SIG-M5 treated with dmso at 0.1 percent for 504 hours (cell line): ENCODE results near the gene DENND2D.
"Not testable (repeated sequence)": the region's sequence is repeated elsewhere in the genome, so short reads cannot be mapped to it uniquely, and the experiment has no call there.

Source experiments
- DNase-seq: peaks from one replicate; lab custom pipeline; 2025; ENCODE audit not compliant: unreplicated experiment; lab: John Stamatoyannopoulos, UW

DENND2D gene

DNA sequence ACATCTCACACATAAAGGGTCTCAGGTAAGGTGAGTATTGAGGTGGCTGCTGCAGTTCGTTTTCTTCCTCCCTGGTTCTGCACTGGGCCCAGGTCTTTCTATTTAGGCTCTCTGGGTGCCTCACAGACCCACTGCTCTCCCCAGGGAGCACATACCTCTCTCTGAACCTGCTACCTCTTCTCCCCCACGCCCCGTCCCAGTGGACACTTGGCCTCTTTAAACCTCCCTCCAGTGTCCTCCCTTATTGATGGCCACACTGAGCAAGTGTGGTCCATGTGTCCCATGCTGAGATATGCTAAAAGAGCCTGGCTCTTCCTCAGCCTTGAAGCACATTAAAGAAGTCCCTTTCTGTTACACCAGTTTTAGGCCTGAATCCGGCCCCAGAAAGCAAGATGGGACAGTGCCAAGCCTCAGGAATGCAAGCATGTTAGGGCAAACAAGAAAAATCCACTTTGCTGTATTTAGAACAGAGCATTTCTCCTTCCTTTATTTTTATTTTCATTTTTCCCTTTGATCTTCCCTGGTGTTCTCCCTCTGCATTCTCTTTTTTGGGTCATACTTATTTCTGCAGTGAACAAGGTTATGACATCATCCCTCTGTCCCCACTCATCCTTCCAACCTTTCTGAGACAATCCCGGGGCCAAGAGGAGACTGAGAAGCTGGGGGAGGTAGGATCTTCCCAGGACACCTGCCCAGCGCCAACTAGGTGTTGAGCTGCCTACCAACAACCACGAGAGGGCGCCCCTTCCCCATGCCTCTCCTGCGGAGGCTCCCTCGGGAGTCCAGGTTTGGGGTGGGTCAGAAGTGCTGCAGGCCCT lies 22.1 kb upstream of the DENND2D start:
- DNase-seq = peak; percentile 56

DNA sequence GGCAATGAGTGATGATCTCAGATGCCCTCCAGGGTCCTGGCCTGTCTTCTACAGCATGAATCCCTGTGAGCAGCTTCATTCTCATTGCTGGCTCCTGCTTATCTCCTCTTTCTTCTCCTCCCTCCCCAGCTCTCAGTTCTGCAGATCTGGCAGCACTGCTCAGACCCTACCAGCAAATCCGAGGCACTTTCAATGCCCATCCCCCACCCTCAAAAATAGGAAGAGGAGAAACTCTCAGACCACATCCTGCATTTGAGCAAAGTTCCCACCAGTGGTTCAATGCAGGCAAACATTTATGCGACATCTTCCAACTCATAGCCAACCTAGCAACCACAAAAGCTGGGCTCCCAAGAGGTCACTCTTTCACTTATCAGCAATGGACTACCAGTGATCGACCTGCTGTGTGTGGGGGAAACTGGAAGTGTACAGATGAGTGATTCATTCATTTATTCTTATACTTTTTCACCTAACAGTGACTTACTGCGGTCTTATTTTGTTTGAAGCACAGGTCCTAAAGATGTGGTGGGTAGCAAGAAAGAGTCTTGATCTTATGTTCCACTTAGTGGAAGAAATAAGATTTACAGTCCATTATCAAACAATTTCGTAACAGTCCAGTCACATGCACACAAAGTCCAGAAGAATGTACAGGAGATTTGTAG lies 21.3 kb upstream of the DENND2D start:
- peak; percentile 94 for DNase-seq

DNA sequence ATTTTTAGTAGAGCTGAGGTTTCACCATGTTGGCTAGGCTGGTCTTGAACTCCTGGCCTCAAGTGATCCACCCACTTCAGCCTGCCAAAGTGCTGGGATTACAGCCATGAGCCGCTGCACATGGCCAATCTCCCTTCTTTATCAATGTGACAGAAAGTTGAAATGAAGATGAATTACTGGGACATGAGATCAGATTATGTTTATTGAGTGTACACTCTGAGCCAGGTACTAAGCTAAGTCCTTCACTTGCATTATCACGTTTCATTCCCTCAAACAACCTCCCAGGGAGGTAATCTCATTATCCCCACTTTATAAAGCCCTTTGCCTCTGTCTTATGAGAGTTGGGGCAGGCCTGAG lies 20.8 kb upstream of the DENND2D start:
- DNase-seq = no peak

DNA sequence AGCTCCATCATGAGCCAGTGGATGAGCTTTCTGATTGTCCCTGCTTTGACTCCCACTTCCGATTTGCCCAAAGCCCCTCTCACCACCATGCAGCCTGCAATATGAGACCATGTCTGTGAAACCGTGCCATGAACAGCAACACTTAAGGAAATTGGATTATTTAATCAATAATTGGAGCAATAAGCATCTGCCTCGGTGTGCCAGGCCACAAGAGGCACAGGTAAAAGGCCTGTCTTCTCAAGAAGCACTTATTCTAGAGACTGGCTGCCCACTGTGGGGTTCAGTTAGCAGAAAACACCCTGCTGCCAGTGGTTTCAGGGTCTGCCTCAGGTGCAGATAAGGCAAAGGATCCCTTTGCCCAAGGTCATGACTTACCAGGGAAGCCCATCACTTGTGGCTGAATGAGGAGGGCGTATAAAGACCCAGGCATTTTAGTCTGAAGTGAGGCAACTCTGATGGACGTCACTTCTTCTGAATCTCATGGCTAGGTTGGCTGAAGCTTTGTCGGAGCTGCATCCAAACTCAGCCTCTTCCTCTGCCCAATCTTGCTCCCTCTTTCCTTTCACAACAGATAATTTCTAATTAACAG lies 19.9 kb upstream of the DENND2D start:
- no peak for DNase-seq

DNA sequence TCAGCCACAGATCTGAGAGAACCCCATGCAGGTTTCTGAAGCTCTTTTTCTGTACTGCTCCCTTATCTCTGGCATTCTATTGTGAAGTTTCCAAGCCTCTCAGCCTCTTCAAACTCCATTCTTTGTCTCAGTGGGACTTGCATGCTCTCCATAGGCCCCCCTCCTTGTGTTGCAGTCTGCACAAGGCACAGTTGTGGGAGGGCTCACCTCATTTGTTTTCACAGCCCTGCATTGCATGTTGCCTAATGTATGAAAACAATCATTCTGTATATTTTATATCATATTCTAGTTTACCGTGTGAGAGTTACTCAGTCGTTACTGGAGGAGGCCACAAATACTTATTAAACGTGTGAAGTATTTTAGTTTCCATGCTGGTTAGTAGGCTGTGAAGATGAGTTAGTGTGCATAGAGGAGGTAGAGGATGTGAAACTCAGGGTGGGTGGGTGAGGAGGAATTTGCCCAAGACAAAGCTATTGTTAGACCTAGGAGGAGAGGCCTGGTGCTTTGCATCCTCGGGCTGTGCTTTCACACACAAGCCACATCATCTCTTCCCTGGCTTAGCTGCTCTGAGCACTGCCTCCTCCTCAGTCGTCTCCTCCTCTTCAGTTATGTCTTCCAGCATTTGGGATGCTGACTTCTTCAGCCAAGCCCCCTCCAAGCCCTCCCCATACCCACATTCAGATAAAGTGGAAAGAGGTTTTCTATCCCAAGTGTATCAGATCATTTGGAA lies 19.3 kb upstream of the DENND2D start:
- peak; percentile 95 for DNase-seq

DNA sequence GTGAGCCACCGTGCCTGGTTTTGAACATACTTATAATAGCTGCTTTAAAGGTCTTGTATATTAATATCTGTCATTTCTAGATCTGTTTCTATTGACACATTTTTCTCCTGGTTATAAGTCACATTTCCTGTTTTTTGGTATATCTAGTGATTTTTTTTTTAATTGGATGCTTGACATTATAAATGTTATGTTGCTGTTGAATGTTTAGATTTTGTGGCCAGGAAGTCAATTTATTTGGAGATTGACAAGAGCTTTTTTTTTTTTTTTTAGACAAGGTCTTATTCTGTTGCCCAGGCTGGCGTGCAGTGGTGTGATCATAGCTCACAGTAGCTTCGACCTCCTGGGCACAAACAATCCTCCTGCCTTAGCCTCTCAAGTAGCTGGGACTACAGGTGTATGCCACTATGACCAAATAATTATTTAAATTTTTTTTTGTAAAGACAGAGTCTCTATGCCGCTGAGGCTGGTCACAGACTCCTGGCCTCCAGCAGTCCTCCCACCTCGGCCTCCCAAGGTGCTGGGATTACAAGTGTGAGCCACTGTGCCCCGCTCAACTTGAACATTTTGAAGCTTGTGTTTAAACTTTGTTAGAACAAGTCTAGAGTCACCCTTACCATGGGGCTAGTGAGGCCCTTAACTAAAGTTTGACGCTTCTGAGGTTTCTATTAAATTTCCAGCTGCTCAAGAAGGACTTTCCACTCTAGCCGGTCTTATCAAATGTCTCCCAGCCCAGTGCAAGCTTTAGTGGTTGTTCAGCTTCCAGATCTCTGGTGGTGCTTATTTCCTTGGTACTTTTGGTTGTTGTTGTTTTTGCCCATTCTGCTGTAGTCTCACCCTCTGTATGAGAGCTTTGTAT lies 18.5 kb upstream of the DENND2D start:
- DNase-seq = no peak

DNA sequence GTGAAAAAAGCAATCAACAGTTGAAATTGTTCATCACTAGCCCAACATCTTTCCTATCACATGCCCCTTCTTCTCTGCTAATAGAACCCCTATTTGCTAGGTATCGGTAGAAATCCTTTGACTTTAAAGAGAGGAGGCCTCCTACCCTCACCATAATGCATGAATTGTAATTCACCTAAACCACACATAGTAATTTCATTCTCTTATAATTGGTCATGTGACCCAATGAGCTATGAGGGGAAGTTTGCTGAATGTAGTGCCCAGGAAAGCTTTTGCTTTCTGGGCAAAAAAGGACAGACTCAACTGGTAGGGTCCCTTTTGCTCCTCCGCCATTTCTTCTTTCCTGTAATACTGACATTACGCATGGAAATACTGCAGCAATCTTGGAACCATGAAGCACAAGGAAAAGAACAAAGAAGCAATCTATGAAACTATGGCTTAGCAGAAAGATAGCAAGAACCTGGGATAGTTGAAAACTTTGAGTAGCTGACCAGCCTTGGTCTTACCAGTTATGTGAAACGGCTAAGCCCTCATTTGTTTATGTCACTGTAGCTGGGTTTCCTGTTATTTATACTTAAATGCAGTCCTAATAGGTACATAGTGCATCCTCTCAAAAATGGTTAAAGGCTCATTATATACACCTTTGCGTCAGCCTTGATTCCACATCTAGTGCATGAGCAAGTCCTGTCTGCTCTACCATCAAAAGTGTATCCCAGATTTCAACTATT lies 16.9 kb upstream of the DENND2D start:
- no peak for DNase-seq

DNA sequence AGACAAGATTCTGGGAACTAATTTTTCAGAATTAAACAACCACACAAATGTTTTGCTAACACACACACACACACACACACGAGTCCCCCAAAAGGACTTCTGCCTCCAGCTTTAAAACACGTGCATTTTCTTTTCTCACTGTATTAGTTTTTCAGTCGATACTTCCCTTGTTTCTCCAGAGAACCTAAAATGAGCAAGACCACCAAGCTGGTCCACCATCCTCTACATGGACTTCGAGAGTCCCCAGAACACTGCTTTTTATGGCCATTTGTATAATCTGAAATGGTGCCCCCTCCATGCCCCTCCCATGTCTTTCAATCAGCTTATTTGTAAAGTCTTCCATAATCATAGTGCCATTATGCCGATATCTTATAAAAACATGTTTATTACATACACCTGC lies 16.3 kb upstream of the DENND2D start:
- DNase-seq = no peak

DNA sequence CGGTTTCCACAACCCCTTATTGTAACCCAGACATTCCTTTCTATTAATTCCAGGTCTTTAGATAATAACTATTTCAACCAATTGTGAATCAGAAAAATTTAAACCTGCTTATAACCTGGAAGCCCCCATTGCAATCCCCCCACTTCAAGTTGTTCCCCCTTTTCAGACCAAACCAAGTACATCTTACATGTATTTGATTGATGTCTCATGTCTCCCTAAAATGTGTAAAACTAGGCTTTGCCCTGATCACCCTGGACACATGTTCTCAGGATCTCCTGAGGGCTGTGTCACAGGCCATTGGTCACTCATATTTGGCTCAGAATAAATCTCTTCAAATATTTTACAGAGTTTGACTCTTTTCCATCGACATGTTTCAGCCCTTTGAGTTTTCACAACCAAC lies 14.8 kb upstream of the DENND2D start:
- not testable (repeated sequence) for DNase-seq

DNA sequence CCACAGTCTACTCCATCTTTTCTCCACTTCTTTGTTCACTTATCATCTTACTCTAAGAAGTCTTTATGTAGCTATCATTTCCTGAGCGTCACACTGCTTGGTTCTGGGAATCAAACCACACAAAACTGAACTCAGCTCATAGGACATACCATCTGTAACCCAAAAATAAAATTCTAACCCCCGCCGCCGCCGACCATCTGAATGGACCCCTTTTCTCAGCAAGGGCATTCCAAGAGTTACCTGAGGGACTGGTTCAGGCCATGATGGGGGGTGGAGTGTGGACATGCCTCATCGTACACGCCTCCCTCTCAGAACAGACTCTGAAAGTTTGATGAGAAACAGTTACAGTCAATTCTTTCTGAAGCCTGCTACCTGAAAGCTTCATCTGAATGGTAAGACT lies 14.4 kb upstream of the DENND2D start:
- no peak for DNase-seq

DNA sequence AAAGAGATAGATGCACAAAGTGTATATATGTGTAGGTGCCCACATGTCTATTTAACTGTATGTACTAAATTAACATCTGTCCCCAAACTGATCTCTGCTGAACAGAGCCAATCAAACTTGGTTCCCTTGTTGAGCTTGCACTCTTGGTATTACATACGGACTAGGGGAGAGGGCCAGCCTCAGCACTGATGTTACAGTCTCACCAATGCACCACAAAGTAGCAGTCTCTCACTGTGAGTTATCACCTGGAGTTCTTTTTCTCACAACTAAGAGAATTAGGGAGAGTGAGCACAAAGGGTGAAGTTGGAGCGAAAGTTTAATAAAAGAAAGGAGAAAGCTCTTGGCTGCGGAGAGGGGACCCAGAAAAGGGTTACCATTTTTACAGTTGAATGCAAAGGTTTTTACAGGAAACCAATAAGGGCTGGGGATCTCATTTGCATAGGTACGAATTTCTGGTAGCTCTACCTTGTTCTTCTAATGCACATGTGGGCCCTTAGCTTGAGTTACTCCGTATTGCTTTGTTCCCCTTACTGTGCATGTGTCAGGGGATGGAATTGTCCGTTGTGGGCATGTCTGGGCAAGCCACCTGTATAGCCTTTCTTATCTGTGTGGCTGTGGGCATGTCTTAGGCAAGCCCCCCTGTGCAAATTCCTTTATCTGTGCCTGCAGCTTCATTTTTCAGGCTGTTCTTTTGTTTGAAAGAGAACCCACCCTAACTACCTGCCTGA lies 13.8 kb upstream of the DENND2D start:
- peak; percentile 77 for DNase-seq

DNA sequence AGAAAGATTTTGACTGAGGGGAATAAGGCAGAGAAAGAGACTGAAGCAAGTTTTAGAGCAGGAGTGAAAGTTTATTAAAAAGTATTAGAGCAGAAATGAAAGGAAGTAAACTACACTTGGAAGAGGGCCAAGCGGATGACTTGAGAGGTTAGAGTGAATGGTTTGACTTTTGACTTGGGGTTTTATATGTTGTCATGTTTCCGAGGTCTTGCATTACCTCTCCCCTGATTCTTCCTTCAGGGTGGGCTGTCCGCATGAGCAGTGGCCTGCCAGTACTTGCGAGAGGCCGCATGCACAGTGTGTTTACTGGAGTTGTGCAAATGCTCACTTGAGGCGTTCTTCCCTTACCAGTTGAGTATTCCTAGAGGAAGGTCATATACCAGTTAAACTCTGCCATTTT lies 13.0 kb upstream of the DENND2D start:
- DNase-seq = no peak

DNA sequence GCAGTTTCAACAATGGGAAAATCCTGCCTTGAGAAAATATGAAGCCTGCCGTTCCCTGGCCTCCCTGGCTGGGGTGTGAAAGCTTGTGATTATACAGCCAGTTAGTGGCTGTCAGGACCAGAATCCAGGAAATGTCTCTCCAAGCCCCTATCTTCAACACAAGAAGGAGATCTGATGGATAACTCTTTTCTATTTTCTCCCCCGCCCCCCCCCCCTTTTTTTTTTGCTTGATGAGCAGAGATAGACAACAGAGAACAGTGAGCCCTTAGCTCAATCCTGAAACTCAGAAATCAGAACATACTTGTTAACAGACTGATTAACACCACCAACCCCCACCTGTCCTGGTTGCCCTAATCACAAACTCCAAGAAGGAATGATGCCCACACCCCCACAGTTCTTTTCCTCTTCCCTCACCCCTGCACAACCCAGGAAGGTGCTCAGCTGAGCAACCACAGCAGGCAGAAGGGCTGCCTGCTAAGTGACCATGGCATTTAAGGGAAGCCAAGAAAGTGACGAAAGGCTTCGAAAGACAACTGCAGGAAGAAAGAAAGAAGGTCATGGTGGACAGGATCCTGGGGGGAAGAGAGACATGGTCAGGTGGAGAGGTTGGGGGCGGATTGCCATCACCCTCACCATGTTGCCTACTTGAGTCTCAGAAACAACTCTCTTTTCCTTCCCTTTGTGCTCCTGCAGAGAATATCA lies 12.3 kb upstream of the DENND2D start:
- DNase-seq = no peak

DNA sequence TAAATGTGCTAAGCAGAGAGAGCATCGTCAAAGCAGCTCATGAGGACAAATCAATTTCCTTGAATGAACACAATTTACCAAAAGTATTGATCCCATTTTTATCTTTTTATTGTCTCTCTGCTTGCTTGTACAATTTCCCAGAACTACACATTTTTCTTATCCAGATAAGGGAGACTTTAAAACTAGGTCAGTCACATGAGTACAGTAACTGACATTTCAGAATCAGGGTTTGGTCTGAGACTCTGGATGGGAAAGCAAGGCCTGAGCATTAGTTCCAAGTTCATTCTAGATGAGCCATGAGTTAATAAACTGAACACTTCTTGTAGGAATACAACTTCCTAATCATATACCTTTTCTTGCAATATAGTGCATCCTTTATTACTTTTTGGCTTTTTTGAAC lies 11.5 kb upstream of the DENND2D start:
- DNase-seq = no peak

DNA sequence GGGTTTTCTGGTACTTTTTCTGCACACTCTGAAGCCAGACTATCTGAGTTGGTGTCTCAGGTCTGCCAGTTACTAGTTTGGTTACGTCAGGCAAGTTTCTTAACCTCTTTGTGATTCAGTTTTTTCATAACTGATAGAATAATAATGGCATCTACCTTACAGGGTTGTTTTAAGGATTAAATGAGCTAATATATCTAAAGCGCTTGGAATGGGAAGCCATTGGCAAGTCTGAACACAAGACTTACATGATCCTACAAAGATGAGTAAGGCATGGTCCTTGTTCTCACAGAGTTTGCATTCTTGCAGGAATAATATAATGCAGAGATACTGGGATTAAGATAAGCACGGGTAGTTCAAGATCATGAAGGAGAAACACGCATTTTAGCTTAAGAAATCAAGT lies 9.2 kb upstream of the DENND2D start:
- DNase-seq = no peak

DNA sequence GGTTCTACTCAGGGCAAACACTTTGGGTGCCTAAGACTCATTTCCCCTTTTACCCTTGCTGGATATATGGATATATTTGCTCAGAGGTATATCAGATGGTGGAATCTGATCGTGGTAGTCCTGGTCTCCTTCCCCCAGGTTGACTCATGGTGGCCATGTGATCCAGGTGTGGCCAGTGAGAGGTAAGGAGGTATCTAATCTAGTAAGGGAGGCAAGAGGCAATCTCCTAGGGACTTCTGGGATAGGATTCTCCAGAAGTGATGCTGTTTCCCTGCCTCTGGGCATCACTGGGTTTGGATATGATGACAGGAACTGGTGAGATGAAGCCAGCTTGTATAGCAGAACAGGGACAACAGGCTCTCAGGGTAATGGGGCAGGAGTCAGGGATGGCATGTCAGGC lies 8.5 kb upstream of the DENND2D start:
- no peak for DNase-seq

DNA sequence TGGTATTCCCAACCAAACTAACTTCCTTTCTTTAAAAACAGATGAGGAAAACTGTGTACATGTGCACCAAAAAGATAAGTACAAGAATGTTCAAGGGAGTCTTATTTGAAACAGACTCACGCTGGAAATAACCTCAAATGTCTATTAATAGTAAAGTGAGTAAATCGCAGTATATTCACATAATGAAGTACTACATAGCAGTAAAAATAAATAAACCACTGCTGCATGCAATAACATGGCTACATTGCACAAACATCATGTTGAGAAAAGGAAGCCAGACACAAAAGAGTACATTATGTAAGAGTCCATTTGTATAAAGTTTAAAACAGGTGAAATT lies 5.2 kb upstream of the DENND2D start:
- DNase-seq = peak; percentile 78

DNA sequence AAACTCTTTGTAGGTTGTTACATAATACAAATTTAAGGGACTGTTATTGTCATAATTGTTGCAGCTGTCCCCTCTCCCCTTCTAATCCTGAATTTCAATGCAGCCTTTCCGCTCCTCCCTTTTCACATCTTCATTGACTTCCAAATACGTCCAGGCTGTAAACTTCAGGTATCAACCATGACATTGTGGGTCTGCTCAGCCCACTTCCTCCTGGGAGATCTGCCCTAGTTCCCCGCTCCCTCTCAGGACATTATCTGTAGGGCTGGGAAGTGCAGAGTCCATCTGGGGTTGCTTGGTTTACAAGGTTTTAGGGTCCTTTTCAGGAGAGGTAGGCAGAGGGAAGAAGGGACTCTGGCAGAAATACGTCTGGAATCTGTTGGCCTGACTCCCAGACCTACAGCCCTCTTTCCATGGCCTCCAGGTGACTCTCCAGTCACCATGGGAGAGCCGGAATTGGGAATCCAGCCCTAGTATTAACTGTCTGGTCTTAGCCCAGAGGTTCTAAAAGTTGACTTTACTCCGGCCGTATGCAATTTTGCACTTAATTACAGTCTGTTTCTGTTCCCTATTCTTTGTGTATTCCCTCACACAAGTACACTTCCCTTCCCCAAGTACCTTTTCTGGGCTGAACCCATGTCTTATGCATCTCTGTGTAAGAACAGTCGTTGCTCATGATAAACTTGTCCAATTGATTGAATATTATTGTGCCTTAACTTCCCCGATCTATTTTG lies 4.7 kb upstream of the DENND2D start:
- DNase-seq = peak; percentile 86
